SK-N-SH (cell line): ENCODE results near the gene PDE2A. TPM values are rescaled to one million over a fixed set of nuclear protein-coding genes. Genes with fewer than 3 reads are reported as not detected.

Source experiments
- CTCF ChIA-PET: fragments of 300-600, 350-600 bp; formaldehyde crosslinking; extraction: SDS; loops from one replicate; lab custom pipeline; 2021; lab: Yijun Ruan, JAX
- POLR2A ChIA-PET: fragments of 350-600 bp; sonication (Branson Sonifier 250); formaldehyde crosslinking; extraction: SDS; loops from one replicate; lab custom pipeline; 2020; ENCODE audit warnings: antibody characterized with exemption, inconsistent platforms; lab: Yijun Ruan, JAX
- DNase-seq: peaks from one replicate; pipeline ENCODE4 v3.0.0; 2012
- H2AFZ ChIP-seq: fragments of 200-600 bp; sonication (generic); 2 replicates; pipeline ENCODE4 v1.8.1; 2016; ENCODE audit warnings: antibody characterized with exemption, mild to moderate bottlenecking, low read depth
- H3F3A ChIP-seq: fragments of 200-600 bp; sonication (generic); replicated peaks from 2 replicates; pipeline ENCODE3; 2016; ENCODE audit warnings: antibody characterized with exemption, mild to moderate bottlenecking; ENCODE audit not compliant: insufficient read depth
- H3K27ac ChIP-seq, 2 experiments: fragments of 200-500 bp in 1 of 2; fragments of 200-600 bp in 1 of 2; sonication (Bioruptor generic) in 1 of 2; sonication (generic), shearing (Covaris generic) in 1 of 2; 2 replicates each; pipeline versions ENCODE4 v1.5.1 to v1.6.1; 2014 to 2016; ENCODE audit warnings: low read depth in 2 of 2, inconsistent platforms in 1 of 2, low read length in 1 of 2, mild to moderate bottlenecking in 1 of 2, mixed read lengths in 1 of 2
- H3K27me3 ChIP-seq: fragments of 200-600 bp; sonication (generic), shearing (Covaris generic); 2 replicates; pipeline ENCODE4 v1.6.1; 2016; ENCODE audit warnings: mixed run types; ENCODE audit not compliant: insufficient read depth
- H3K36me3 ChIP-seq, 2 experiments: fragments of 200-500 bp in 1 of 2; fragments of 200-600 bp in 1 of 2; sonication (Bioruptor generic) in 1 of 2; sonication (generic) in 1 of 2; replicated peaks in 1 of 2; 2 replicates each; pipeline versions ENCODE3 to v1.5.1; 2014 to 2016; ENCODE audit warnings: low read length in 1 of 2, mild to moderate bottlenecking in 1 of 2; ENCODE audit not compliant: insufficient read depth in 2 of 2, control insufficient read depth in 1 of 2
- H3K4me1 ChIP-seq, 2 experiments: fragments of 200-500 bp in 1 of 2; fragments of 200-600 bp in 1 of 2; sonication (Bioruptor generic) in 1 of 2; sonication (generic), shearing (Covaris generic) in 1 of 2; 2 replicates each; pipeline versions ENCODE4 v1.5.1 to v1.6.1; 2014 to 2016; ENCODE audit warnings: low read depth in 1 of 2, low read length in 1 of 2, mixed run types in 1 of 2; ENCODE audit not compliant: insufficient read depth in 2 of 2, control insufficient read depth in 1 of 2
- H3K4me2 ChIP-seq: fragments of 200-600 bp; sonication (generic), shearing (Covaris generic); 2 replicates; pipeline ENCODE4 v1.6.1; 2017; ENCODE audit warnings: mixed run types
- H3K4me3 ChIP-seq, 2 experiments: fragments of 200-500 bp in 1 of 2; fragments of 200-600 bp in 1 of 2; sonication (Bioruptor generic) in 1 of 2; sonication (generic), shearing (Covaris generic) in 1 of 2; 2 replicates each; pipeline versions ENCODE4 v1.5.1 to v1.8.1; 2014 to 2016; ENCODE audit warnings: low read depth in 2 of 2, inconsistent platforms in 1 of 2, low read length in 1 of 2, mild to moderate bottlenecking in 1 of 2, mixed read lengths in 1 of 2, moderate library complexity in 1 of 2
- H3K79me2 ChIP-seq: fragments of 200-600 bp; sonication (generic); 2 replicates; pipeline ENCODE4 v1.8.1; 2017; ENCODE audit warnings: mild to moderate bottlenecking; ENCODE audit not compliant: insufficient read depth
- H3K9ac ChIP-seq: fragments of 200-600 bp; sonication (generic); 2 replicates; pipeline ENCODE4 v1.6.1; 2017; ENCODE audit warnings: mixed run types
- H3K9me2 ChIP-seq: fragments of 200-600 bp; sonication (generic); 2 replicates; pipeline ENCODE4 v1.6.1; 2017; ENCODE audit warnings: mixed run types
- H3K9me3 ChIP-seq: fragments of 200-600 bp; sonication (generic); 2 replicates; pipeline ENCODE4 v1.6.1; 2017; ENCODE audit warnings: mixed run types, mild to moderate bottlenecking, moderate library complexity
- H4K20me1 ChIP-seq: fragments of 200-600 bp; sonication (generic); 2 replicates; pipeline ENCODE4 v1.6.1; 2017; ENCODE audit warnings: mild to moderate bottlenecking, mixed run types; ENCODE audit not compliant: insufficient read depth
- CHD2 ChIP-seq: fragments of 150-350 bp; IDR thresholded peaks from 2 replicates; pipeline ENCODE4 v1.6.1; 2018; ENCODE audit warnings: low read length; ENCODE audit not compliant: partially characterized antibody
- ELF1 ChIP-seq: IDR thresholded peaks from 2 replicates; pipeline ENCODE4 v1.4.0; 2012
- EZH2phosphoT487 ChIP-seq: fragments of 200-600 bp; sonication (generic); IDR thresholded peaks from 2 replicates; pipeline ENCODE4 v1.6.1; 2017; ENCODE audit warnings: low read depth, mixed run types, mild to moderate bottlenecking, antibody characterized with exemption, moderate library complexity, borderline replicate concordance
- FOXJ3 ChIP-seq: sonication (generic); formaldehyde crosslinking; IDR thresholded peaks from 2 replicates; pipeline ENCODE4 v1.5.1; 2020; ENCODE audit warnings: mild to moderate bottlenecking, missing genetic modification reagents
- FOXM1 ChIP-seq: IDR thresholded peaks from 2 replicates; pipeline ENCODE4 v1.4.0; 2012; ENCODE audit warnings: low read depth, mild to moderate bottlenecking
- GATA2 ChIP-seq: sonication (generic); formaldehyde crosslinking; IDR thresholded peaks from 2 replicates; pipeline ENCODE4 v1.5.0; 2020; ENCODE audit warnings: mild to moderate bottlenecking, missing genetic modification reagents
- JUND ChIP-seq: IDR thresholded peaks from 2 replicates; pipeline ENCODE4 v1.4.0; 2012
- MAX ChIP-seq: IDR thresholded peaks from 2 replicates; pipeline ENCODE4 v1.4.0; 2012; ENCODE audit warnings: low read depth
- MXI1 ChIP-seq: IDR thresholded peaks from 2 replicates; pipeline ENCODE4 v1.6.1; 2012; ENCODE audit warnings: mild to moderate bottlenecking, low read depth, low read length, improper control_type of control experiment
- PBX3 ChIP-seq: IDR thresholded peaks from 2 replicates; pipeline ENCODE4; 2012
- POLR2AphosphoS5 ChIP-seq: IDR thresholded peaks from 2 replicates; pipeline ENCODE4 v1.6.1; 2012; ENCODE audit warnings: low read depth, low read length
- RCOR1 ChIP-seq: fragments of 150-350 bp; IDR thresholded peaks from 2 replicates; pipeline ENCODE4 v1.6.1; 2017; ENCODE audit warnings: antibody characterized with exemption, low read length
- REST ChIP-seq: IDR thresholded peaks from 2 replicates; pipeline ENCODE4 v1.6.1; 2012; ENCODE audit warnings: mild to moderate bottlenecking, low read depth, low read length, moderate library complexity
- RXRA ChIP-seq: IDR thresholded peaks from 2 replicates; pipeline ENCODE4 v1.4.0; 2012; ENCODE audit warnings: low read depth, mild to moderate bottlenecking, borderline replicate concordance
- SIN3A ChIP-seq: IDR thresholded peaks from 2 replicates; pipeline ENCODE4 v1.6.1; 2012; ENCODE audit warnings: low read depth, mild to moderate bottlenecking, low read length, moderate library complexity, borderline replicate concordance
- TEAD4 ChIP-seq: IDR thresholded peaks from 2 replicates; pipeline ENCODE4 v1.4.0; 2012; ENCODE audit warnings: mild to moderate bottlenecking, borderline replicate concordance; ENCODE audit not compliant: insufficient read depth
- USF2 ChIP-seq: fragments of 150-350 bp; IDR thresholded peaks from 2 replicates; pipeline ENCODE4 v1.6.1; 2017; ENCODE audit warnings: antibody characterized with exemption, low read length, low read depth, borderline replicate concordance
- ZBTB33 ChIP-seq: IDR thresholded peaks from 2 replicates; pipeline ENCODE4 v1.4.0; 2012; ENCODE audit warnings: low read depth, borderline replicate concordance
- WGBS: methylation state at CpG from one replicate; pipeline ENCODE4 v1.1.6; 2017; ENCODE audit warnings: low lambda C conversion rate; 5-methylcytosine and 5-hydroxymethylcytosine counted together
- polyA plus RNA-seq, 3 experiments: library from polyadenylated mRNA; depleted of rRNA; stranded (reverse); fragments of >200 nt; gene quantifications; 2 replicates each; pipeline ENCODE4 v1.2.3, GENCODE V29; 2012

Gene PDE2A
- polyA plus RNA-seq, 1 of the 3 experiments (the other 2 are of a cell fraction), result 0.43 TPM

- TF ChIP-seq FOXM1 (no peak), CHD2 (no peak)
These were observed 46.6 kb upstream of the PDE2A start (continued) for GRCh38 chr11:72720784-72721183.

GRCh38 chr11:72720047-72720446 lies 45.8 kb upstream of the PDE2A start:
- Histone ChIP-seq H4K20me1 (peaks cover 29% of the 10 kb centered on the region), H3K36me3 (peaks cover 0 to 4% of the 10 kb centered on the region in 2 experiments), H2AFZ (no peak overlapping the region; the same call in 1 of the 2 replicates), H3K9ac (no peak overlapping the region), H3F3A (no peaks in the 10 kb centered on the region), H3K27me3 (no peaks in the 10 kb centered on the region), H3K9me3 (no peaks in the 10 kb centered on the region), H3K4me3 (peak overlapping the region in 1 of 2 experiments; percentile 65; a peak in 1 of 4 replicates)
- CTCF ChIA-PET, result interaction anchor here (1.0 to 1.8 kb wide), 3 partner anchors 74 to 517 kb away, joined by 3 to 6 read pairs (median 3); partner anchors contain the start of gene STARD10
- DNase-seq, result no peak
- 100% methylated on average over 2 of the region's 3 CpGs for WGBS
- TF ChIP-seq JUND, result no peak
- TF ChIP-seq RXRA, result no peak
- no peak for TF ChIP-seq RCOR1
- no peak for TF ChIP-seq PBX3
- no peak for TF ChIP-seq CHD2
- no peak for TF ChIP-seq ELF1
- TF ChIP-seq MXI1, result no peak
- no peak for TF ChIP-seq FOXM1
- no peak for TF ChIP-seq MAX
- TF ChIP-seq EZH2phosphoT487, result no peak
- no peak for TF ChIP-seq ZBTB33
- TF ChIP-seq FOXJ3 (CRISPR knock-in tag), result no peak
- no peak for TF ChIP-seq POLR2AphosphoS5
- TF ChIP-seq SIN3A, result no peak
- TF ChIP-seq GATA2 (CRISPR knock-in tag), result no peak
- TF ChIP-seq TEAD4, result no peak
- TF ChIP-seq USF2, result no peak
- TF ChIP-seq REST, result no peak
- TF ChIP-seq, all 33 proteins: peak for 0
- Histone ChIP-seq H3K4me2 (peak overlapping the region; percentile 96), H3K4me1 (peaks cover 13 to 64% of the 10 kb centered on the region in 2 experiments), H3K79me2 (peaks cover 59% of the 10 kb centered on the region), H3K27ac (peak overlapping the region in 1 of 2 experiments; percentile 66; a peak in 1 of 4 replicates), H3K9me2 (no peaks in the 10 kb centered on the region)
- POLR2A ChIA-PET, result no interaction called here
